Liver (tissue), 9 donors: ENCODE results near the gene HCN3. TPM values are rescaled to one million over a fixed set of nuclear protein-coding genes. Genes with fewer than 3 reads are reported as not detected.

ENCODE experiments used
- DNase-seq: peaks from one replicate; pipeline ENCODE4 v3.0.0-alpha.2; 2017; ENCODE audit warnings: low spot score
- H3K27ac ChIP-seq, 2 donors: one replicate each; pipeline ENCODE4 v1.7.0; 2013; ENCODE audit warnings: inconsistent platforms in 2 of 2, low read length in 2 of 2, control low read depth in 1 of 2, low read depth in 1 of 2, mild to moderate bottlenecking in 1 of 2
- H3K27me3 ChIP-seq, 4 donors: one replicate each; pipeline versions ENCODE4 v1.6.1 to v1.7.0; 2013; ENCODE audit warnings: low read length in 3 of 4, inconsistent platforms in 1 of 4, mild to moderate bottlenecking in 1 of 4, moderate library complexity in 1 of 4; ENCODE audit not compliant: control insufficient read depth in 4 of 4, insufficient read depth in 4 of 4
- H3K36me3 ChIP-seq, 4 donors: one replicate each; pipeline versions ENCODE4 v1.6.1 to v1.7.0; 2013; ENCODE audit warnings: low read length in 3 of 4, mild to moderate bottlenecking in 3 of 4, low read depth in 1 of 4, moderate library complexity in 1 of 4; ENCODE audit not compliant: control insufficient read depth in 4 of 4, insufficient read depth in 3 of 4
- H3K4me1 ChIP-seq, 4 donors: one replicate each; pipeline versions ENCODE4 v1.6.1 to v1.7.0; 2013; ENCODE audit warnings: low read length in 3 of 4, mild to moderate bottlenecking in 3 of 4, moderate library complexity in 1 of 4; ENCODE audit not compliant: control insufficient read depth in 4 of 4, insufficient read depth in 4 of 4
- H3K4me3 ChIP-seq, 3 donors: one replicate each; pipeline versions ENCODE4 v1.6.1 to v1.7.0; 2013; ENCODE audit warnings: low read length in 3 of 3, control low read depth in 1 of 3, low read depth in 1 of 3, mild to moderate bottlenecking in 1 of 3
- H3K9ac ChIP-seq, 2 donors: one replicate each; pipeline ENCODE4 v1.7.0; 2013; ENCODE audit warnings: low read length in 2 of 2, mild to moderate bottlenecking in 2 of 2, moderate library complexity in 2 of 2, control low read depth in 1 of 2, low read depth in 1 of 2
- H3K9me3 ChIP-seq, 4 donors: one replicate each; pipeline versions ENCODE4 v1.6.1 to v1.7.0; 2013; ENCODE audit warnings: low read length in 3 of 4; ENCODE audit not compliant: control insufficient read depth in 4 of 4
- EGR1 ChIP-seq, 2 donors: IDR thresholded peaks; 2 replicates each; pipeline ENCODE4 v1.6.1; 2016 to 2018; ENCODE audit warnings: antibody characterized with exemption in 2 of 2, low read depth in 2 of 2
- FOXA2 ChIP-seq: IDR thresholded peaks from 2 replicates; pipeline ENCODE4 v1.6.1; 2016; ENCODE audit warnings: antibody characterized with exemption
- GABPA ChIP-seq, 2 donors: IDR thresholded peaks in 1 of 2; conservative IDR thresholded peaks in 1 of 2; 2 replicates each; pipeline ENCODE4 v1.6.1; 2016; ENCODE audit warnings: antibody characterized with exemption in 2 of 2, mild to moderate bottlenecking in 1 of 2, moderate library complexity in 1 of 2
- HNF4A ChIP-seq, 2 donors: conservative IDR thresholded peaks; 2 replicates each; pipeline ENCODE4 v1.6.1; 2016; ENCODE audit warnings: antibody characterized with exemption in 2 of 2, mild to moderate bottlenecking in 2 of 2
- MAX ChIP-seq: IDR thresholded peaks from 2 replicates; pipeline ENCODE4 v1.6.1; 2016; ENCODE audit warnings: antibody characterized with exemption
- NR2F2 ChIP-seq: IDR thresholded peaks from 2 replicates; pipeline ENCODE4 v1.6.1; 2016; ENCODE audit warnings: antibody characterized with exemption
- RAD21 ChIP-seq, 2 donors: IDR thresholded peaks; 2 replicates each; pipeline ENCODE4 v1.6.1; 2016; ENCODE audit warnings: antibody characterized with exemption in 2 of 2, mild to moderate bottlenecking in 2 of 2
- REST ChIP-seq: IDR thresholded peaks from 2 replicates; pipeline ENCODE4 v1.6.1; 2016; ENCODE audit warnings: antibody characterized with exemption, mild to moderate bottlenecking
- RXRA ChIP-seq, 2 donors: IDR thresholded peaks; 2 replicates each; pipeline ENCODE4 v1.6.1; 2017 to 2018; ENCODE audit warnings: antibody characterized with exemption in 2 of 2, mild to moderate bottlenecking in 1 of 2
- SP1 ChIP-seq: IDR thresholded peaks from 2 replicates; pipeline ENCODE4 v1.6.1; 2018; ENCODE audit warnings: antibody characterized with exemption, mild to moderate bottlenecking
- YY1 ChIP-seq: IDR thresholded peaks from 2 replicates; pipeline ENCODE4 v1.6.1; 2016; ENCODE audit warnings: antibody characterized with exemption, mild to moderate bottlenecking
- whole genome bisulfite sequencing: extraction: QIAGEN DNeasy Blood & Tissue Kit; methylation state at CpG from one replicate; pipeline ENCODE4 v1.1.7; 2013; 5-methylcytosine and 5-hydroxymethylcytosine counted together
- polyA plus RNA-seq, 2 donors: library from polyadenylated mRNA; stranded (reverse) in 1 of 2; unstranded in 1 of 2; fragments of 200-250 nt in 1 of 2; fragments of >200 nt in 1 of 2; fragmentation: Nextera tagmentation in 1 of 2; extraction: Ambion mirVana in 1 of 2; gene quantifications; one replicate each; pipeline versions ENCODE4 v1.2.1 to v1.2.3, GENCODE V29; 2013 to 2015
- total RNA-seq, 2 donors: library from RNA; depleted of rRNA; stranded (reverse); fragments of >200 nt; gene quantifications; one replicate each; pipeline ENCODE4 v1.2.3, GENCODE V29; 2014
- TF ChIP-seq, protein P1 (sequence below): fragments of 150-350 bp; IDR thresholded peaks from 2 replicates; pipeline ENCODE4 v1.5.1; 2017; ENCODE audit warnings: improper control_type of control experiment, low read depth, low read length; ENCODE audit not compliant: missing input control
- TF ChIP-seq, protein P2 (sequence below): IDR thresholded peaks from 2 replicates; pipeline ENCODE4 v1.6.1; 2016; ENCODE audit warnings: antibody characterized with exemption
- TF ChIP-seq, protein P3 (sequence below): IDR thresholded peaks from 2 replicates; pipeline ENCODE4 v1.6.1; 2016; ENCODE audit warnings: antibody characterized with exemption
- donor health status: healthy.
- donor health status: healthy.
- donor health status: healthy.
- donor health status: healthy.
- donor health status: healthy.

The HCN3 gene
- total and polyA plus RNA-seq, 4 donors: 0.33 to 1.5 (median 0.93) TPM

GRCh38 chr1:155263067-155263466 lies 14.2 kb upstream of the HCN3 start:
- H3K27me3 ChIP-seq: no peaks in the 10 kb centered on the region
- H3K4me3 ChIP-seq: no peak overlapping the region
- TF ChIP-seq, protein P1, sequence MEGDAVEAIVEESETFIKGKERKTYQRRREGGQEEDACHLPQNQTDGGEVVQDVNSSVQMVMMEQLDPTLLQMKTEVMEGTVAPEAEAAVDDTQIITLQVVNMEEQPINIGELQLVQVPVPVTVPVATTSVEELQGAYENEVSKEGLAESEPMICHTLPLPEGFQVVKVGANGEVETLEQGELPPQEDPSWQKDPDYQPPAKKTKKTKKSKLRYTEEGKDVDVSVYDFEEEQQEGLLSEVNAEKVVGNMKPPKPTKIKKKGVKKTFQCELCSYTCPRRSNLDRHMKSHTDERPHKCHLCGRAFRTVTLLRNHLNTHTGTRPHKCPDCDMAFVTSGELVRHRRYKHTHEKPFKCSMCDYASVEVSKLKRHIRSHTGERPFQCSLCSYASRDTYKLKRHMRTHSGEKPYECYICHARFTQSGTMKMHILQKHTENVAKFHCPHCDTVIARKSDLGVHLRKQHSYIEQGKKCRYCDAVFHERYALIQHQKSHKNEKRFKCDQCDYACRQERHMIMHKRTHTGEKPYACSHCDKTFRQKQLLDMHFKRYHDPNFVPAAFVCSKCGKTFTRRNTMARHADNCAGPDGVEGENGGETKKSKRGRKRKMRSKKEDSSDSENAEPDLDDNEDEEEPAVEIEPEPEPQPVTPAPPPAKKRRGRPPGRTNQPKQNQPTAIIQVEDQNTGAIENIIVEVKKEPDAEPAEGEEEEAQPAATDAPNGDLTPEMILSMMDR: no peak
- TF ChIP-seq NR2F2 (no peak), EGR1 (IDR thresholded peaks at IDR 0.05; ENCODE audit: low read depth in 2 of 2) (no peak)
- no peak for DNase-seq
- H3K9ac ChIP-seq: no peak overlapping the region
- WGBS: 91% methylated on average over 11 of the region's 11 CpGs
- H3K36me3 ChIP-seq: peaks cover 8 to 52% (median 44%) of the 10 kb centered on the region in 4 donors
- H3K27ac ChIP-seq: no peak overlapping the region
- H3K4me1 ChIP-seq: peaks cover 0 to 23% (median 16%) of the 10 kb centered on the region in 4 donors
- no peaks in the 10 kb centered on the region for H3K9me3 ChIP-seq

GRCh38 chr1:155266553-155266952 lies 10.7 kb upstream of the HCN3 start:
- Histone ChIP-seq H3K9me3 (no peaks in the 10 kb centered on the region), H3K27me3 (no peaks in the 10 kb centered on the region), H3K36me3 (peaks cover 23 to 69% (median 62%) of the 10 kb centered on the region in 4 donors), H3K4me3 (no peak overlapping the region), H3K9ac (no peak overlapping the region), H3K27ac (no peak overlapping the region), H3K4me1 (peaks cover 0 to 11% (median 8%) of the 10 kb centered on the region in 4 donors)
- TF ChIP-seq GABPA (IDR thresholded peaks at IDR 0.05 in 1 of 2, conservative IDR thresholded peaks at IDR 0.05 in 1 of 2) (no peak), EGR1 (IDR thresholded peaks at IDR 0.05; ENCODE audit: low read depth in 2 of 2) (no peak), FOXA2 (no peak), RXRA (IDR thresholded peaks at IDR 0.05) (no peak)
- TF ChIP-seq, protein P2, sequence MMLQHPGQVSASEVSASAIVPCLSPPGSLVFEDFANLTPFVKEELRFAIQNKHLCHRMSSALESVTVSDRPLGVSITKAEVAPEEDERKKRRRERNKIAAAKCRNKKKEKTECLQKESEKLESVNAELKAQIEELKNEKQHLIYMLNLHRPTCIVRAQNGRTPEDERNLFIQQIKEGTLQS: no peak
- TF ChIP-seq, protein P3, sequence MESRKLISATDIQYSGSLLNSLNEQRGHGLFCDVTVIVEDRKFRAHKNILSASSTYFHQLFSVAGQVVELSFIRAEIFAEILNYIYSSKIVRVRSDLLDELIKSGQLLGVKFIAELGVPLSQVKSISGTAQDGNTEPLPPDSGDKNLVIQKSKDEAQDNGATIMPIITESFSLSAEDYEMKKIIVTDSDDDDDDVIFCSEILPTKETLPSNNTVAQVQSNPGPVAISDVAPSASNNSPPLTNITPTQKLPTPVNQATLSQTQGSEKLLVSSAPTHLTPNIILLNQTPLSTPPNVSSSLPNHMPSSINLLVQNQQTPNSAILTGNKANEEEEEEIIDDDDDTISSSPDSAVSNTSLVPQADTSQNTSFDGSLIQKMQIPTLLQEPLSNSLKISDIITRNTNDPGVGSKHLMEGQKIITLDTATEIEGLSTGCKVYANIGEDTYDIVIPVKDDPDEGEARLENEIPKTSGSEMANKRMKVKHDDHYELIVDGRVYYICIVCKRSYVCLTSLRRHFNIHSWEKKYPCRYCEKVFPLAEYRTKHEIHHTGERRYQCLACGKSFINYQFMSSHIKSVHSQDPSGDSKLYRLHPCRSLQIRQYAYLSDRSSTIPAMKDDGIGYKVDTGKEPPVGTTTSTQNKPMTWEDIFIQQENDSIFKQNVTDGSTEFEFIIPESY: no peak
- WGBS: 90% methylated on average over 6 of the region's 6 CpGs
- DNase-seq: no peak

DNA sequence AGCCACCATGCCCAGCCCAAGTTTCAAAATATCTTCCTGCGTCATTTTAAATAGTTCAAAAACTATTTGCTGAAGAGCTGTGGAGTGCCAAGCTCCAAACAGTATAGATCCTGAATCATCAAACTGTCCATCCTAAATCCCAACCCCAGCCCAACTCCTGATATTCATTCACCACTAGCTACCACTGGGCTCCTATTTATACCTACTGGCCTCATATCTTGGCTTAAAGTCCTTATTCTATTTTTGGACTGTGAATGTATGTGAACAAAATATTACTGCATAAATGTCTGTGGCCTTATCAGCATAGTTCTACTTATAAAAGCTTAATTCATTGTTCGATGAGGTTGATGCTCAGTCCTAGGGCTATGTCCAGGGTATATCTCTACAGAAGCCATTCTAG lies 9.9 kb upstream of the HCN3 start:
- no peak overlapping the region for H3K27ac ChIP-seq
- H3K4me3 ChIP-seq: no peak overlapping the region
- H3K9me3 ChIP-seq: no peaks in the 10 kb centered on the region
- peaks cover 23 to 69% (median 62%) of the 10 kb centered on the region in 4 donors for H3K36me3 ChIP-seq
- H3K4me1 ChIP-seq: peaks cover 0 to 15% (median 10%) of the 10 kb centered on the region in 4 donors
- DNase-seq: no peak
- TF ChIP-seq YY1: no peak
- no peak for TF ChIP-seq SP1
- no peak for TF ChIP-seq FOXA2
- TF ChIP-seq, protein P3: no peak
- no peak for TF ChIP-seq RAD21 (IDR thresholded peaks at IDR 0.05)
- TF ChIP-seq HNF4A (conservative IDR thresholded peaks at IDR 0.05): no peak
- no peak for TF ChIP-seq MAX
- no peak for TF ChIP-seq RXRA (IDR thresholded peaks at IDR 0.05)
- no peak for TF ChIP-seq NR2F2
- TF ChIP-seq, protein P2: no peak
- no peak for TF ChIP-seq REST
- TF ChIP-seq EGR1 (IDR thresholded peaks at IDR 0.05; ENCODE audit: low read depth in 2 of 2): no peak
- TF ChIP-seq GABPA (IDR thresholded peaks at IDR 0.05 in 1 of 2, conservative IDR thresholded peaks at IDR 0.05 in 1 of 2): no peak
- WGBS: 97% methylated on average over 2 of the region's 2 CpGs
- no peak overlapping the region for H3K9ac ChIP-seq
- no peaks in the 10 kb centered on the region for H3K27me3 ChIP-seq
